SK-N-SH (cell line): ENCODE data around the gene SYT1. TPM values are rescaled to one million over a fixed set of nuclear protein-coding genes. Genes with fewer than 3 reads are reported as not detected.

Experiments
- CTCF ChIA-PET: fragments of 300-600, 350-600 bp; formaldehyde crosslinking; extraction: SDS; loops from one replicate; lab custom pipeline; 2021; lab: Yijun Ruan, JAX
- POLR2A ChIA-PET: fragments of 350-600 bp; sonication (Branson Sonifier 250); formaldehyde crosslinking; extraction: SDS; loops from one replicate; lab custom pipeline; 2020; ENCODE audit warnings: antibody characterized with exemption, inconsistent platforms; lab: Yijun Ruan, JAX
- DNase-seq: peaks from one replicate; pipeline ENCODE4 v3.0.0; 2012
- H2AFZ ChIP-seq: fragments of 200-600 bp; sonication (generic); 2 replicates; pipeline ENCODE4 v1.8.1; 2016; ENCODE audit warnings: antibody characterized with exemption, mild to moderate bottlenecking, low read depth
- H3F3A ChIP-seq: fragments of 200-600 bp; sonication (generic); replicated peaks from 2 replicates; pipeline ENCODE3; 2016; ENCODE audit warnings: antibody characterized with exemption, mild to moderate bottlenecking; ENCODE audit not compliant: insufficient read depth
- H3K27ac ChIP-seq, 2 experiments: fragments of 200-500 bp in 1 of 2; fragments of 200-600 bp in 1 of 2; sonication (Bioruptor generic) in 1 of 2; sonication (generic), shearing (Covaris generic) in 1 of 2; 2 replicates each; pipeline versions ENCODE4 v1.5.1 to v1.6.1; 2014 to 2016; ENCODE audit warnings: low read depth in 2 of 2, inconsistent platforms in 1 of 2, low read length in 1 of 2, mild to moderate bottlenecking in 1 of 2, mixed read lengths in 1 of 2
- H3K27me3 ChIP-seq: fragments of 200-600 bp; sonication (generic), shearing (Covaris generic); 2 replicates; pipeline ENCODE4 v1.6.1; 2016; ENCODE audit warnings: mixed run types; ENCODE audit not compliant: insufficient read depth
- H3K36me3 ChIP-seq, 2 experiments: fragments of 200-500 bp in 1 of 2; fragments of 200-600 bp in 1 of 2; sonication (Bioruptor generic) in 1 of 2; sonication (generic) in 1 of 2; replicated peaks in 1 of 2; 2 replicates each; pipeline versions ENCODE3 to v1.5.1; 2014 to 2016; ENCODE audit warnings: low read length in 1 of 2, mild to moderate bottlenecking in 1 of 2; ENCODE audit not compliant: insufficient read depth in 2 of 2, control insufficient read depth in 1 of 2
- H3K4me1 ChIP-seq, 2 experiments: fragments of 200-500 bp in 1 of 2; fragments of 200-600 bp in 1 of 2; sonication (Bioruptor generic) in 1 of 2; sonication (generic), shearing (Covaris generic) in 1 of 2; 2 replicates each; pipeline versions ENCODE4 v1.5.1 to v1.6.1; 2014 to 2016; ENCODE audit warnings: low read depth in 1 of 2, low read length in 1 of 2, mixed run types in 1 of 2; ENCODE audit not compliant: insufficient read depth in 2 of 2, control insufficient read depth in 1 of 2
- H3K4me2 ChIP-seq: fragments of 200-600 bp; sonication (generic), shearing (Covaris generic); 2 replicates; pipeline ENCODE4 v1.6.1; 2017; ENCODE audit warnings: mixed run types
- H3K4me3 ChIP-seq, 2 experiments: fragments of 200-500 bp in 1 of 2; fragments of 200-600 bp in 1 of 2; sonication (Bioruptor generic) in 1 of 2; sonication (generic), shearing (Covaris generic) in 1 of 2; 2 replicates each; pipeline versions ENCODE4 v1.5.1 to v1.8.1; 2014 to 2016; ENCODE audit warnings: low read depth in 2 of 2, inconsistent platforms in 1 of 2, low read length in 1 of 2, mild to moderate bottlenecking in 1 of 2, mixed read lengths in 1 of 2, moderate library complexity in 1 of 2
- H3K79me2 ChIP-seq: fragments of 200-600 bp; sonication (generic); 2 replicates; pipeline ENCODE4 v1.8.1; 2017; ENCODE audit warnings: mild to moderate bottlenecking; ENCODE audit not compliant: insufficient read depth
- H3K9ac ChIP-seq: fragments of 200-600 bp; sonication (generic); 2 replicates; pipeline ENCODE4 v1.6.1; 2017; ENCODE audit warnings: mixed run types
- H3K9me2 ChIP-seq: fragments of 200-600 bp; sonication (generic); 2 replicates; pipeline ENCODE4 v1.6.1; 2017; ENCODE audit warnings: mixed run types
- H3K9me3 ChIP-seq: fragments of 200-600 bp; sonication (generic); 2 replicates; pipeline ENCODE4 v1.6.1; 2017; ENCODE audit warnings: mixed run types, mild to moderate bottlenecking, moderate library complexity
- H4K20me1 ChIP-seq: fragments of 200-600 bp; sonication (generic); 2 replicates; pipeline ENCODE4 v1.6.1; 2017; ENCODE audit warnings: mild to moderate bottlenecking, mixed run types; ENCODE audit not compliant: insufficient read depth
- GATA2 ChIP-seq: sonication (generic); formaldehyde crosslinking; IDR thresholded peaks from 2 replicates; pipeline ENCODE4 v1.5.0; 2020; ENCODE audit warnings: mild to moderate bottlenecking, missing genetic modification reagents
- IRF3 ChIP-seq: fragments of 150-350 bp; IDR thresholded peaks from 2 replicates; pipeline ENCODE4 v1.6.1; 2016; ENCODE audit warnings: mild to moderate bottlenecking, low read depth, low read length
- MEF2A ChIP-seq: IDR thresholded peaks from 2 replicates; pipeline ENCODE4 v1.4.0; 2012; ENCODE audit warnings: low read depth, borderline replicate concordance
- MXI1 ChIP-seq: IDR thresholded peaks from 2 replicates; pipeline ENCODE4 v1.6.1; 2012; ENCODE audit warnings: mild to moderate bottlenecking, low read depth, low read length, improper control_type of control experiment
- NFIC ChIP-seq: IDR thresholded peaks from 2 replicates; pipeline ENCODE4 v1.4.0; 2012; ENCODE audit warnings: borderline replicate concordance
- POLR2AphosphoS5 ChIP-seq: IDR thresholded peaks from 2 replicates; pipeline ENCODE4 v1.6.1; 2012; ENCODE audit warnings: low read depth, low read length
- REST ChIP-seq: IDR thresholded peaks from 2 replicates; pipeline ENCODE4 v1.6.1; 2012; ENCODE audit warnings: mild to moderate bottlenecking, low read depth, low read length, moderate library complexity
- RXRA ChIP-seq: IDR thresholded peaks from 2 replicates; pipeline ENCODE4 v1.4.0; 2012; ENCODE audit warnings: low read depth, mild to moderate bottlenecking, borderline replicate concordance
- SMC3 ChIP-seq: IDR thresholded peaks from 2 replicates; pipeline ENCODE4 v1.6.1; 2012; ENCODE audit warnings: low read depth, low read length, improper control_type of control experiment
- USF2 ChIP-seq: fragments of 150-350 bp; IDR thresholded peaks from 2 replicates; pipeline ENCODE4 v1.6.1; 2017; ENCODE audit warnings: antibody characterized with exemption, low read length, low read depth, borderline replicate concordance
- ZBTB33 ChIP-seq: IDR thresholded peaks from 2 replicates; pipeline ENCODE4 v1.4.0; 2012; ENCODE audit warnings: low read depth, borderline replicate concordance
- WGBS: methylation state at CpG from one replicate; pipeline ENCODE4 v1.1.6; 2017; ENCODE audit warnings: low lambda C conversion rate; 5-methylcytosine and 5-hydroxymethylcytosine counted together
- polyA plus RNA-seq, 3 experiments: library from polyadenylated mRNA; depleted of rRNA; stranded (reverse); fragments of >200 nt; gene quantifications; 2 replicates each; pipeline ENCODE4 v1.2.3, GENCODE V29; 2012

Gene SYT1
- polyA plus RNA-seq, 1 of the 3 experiments (the other 2 are of a cell fraction), result 12.7 TPM

DNA sequence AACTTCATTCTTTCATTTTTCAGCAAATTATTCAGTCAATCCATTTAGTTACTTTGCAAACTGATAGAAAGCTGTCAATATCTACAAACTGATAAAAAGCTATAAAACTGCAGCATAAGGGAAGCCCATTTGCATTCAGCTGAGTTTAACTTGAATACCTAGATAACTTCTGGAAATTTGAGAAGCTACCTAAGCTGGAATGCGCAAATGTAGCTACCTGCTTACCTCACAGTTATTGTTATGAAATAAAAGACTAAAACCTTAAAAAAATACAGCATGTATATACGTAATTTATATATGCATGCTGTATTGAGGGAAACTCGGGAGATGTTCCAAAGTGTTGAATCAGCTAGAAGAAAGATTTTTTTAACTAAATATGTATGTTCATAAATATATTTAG is 94.4 kb downstream of the SYT1 start:
- CTCF ChIA-PET, result interaction anchor here (0.6 to 1.7 kb wide), 3 partner anchors 15 to 812 kb away, joined by 3 to 5 read pairs (median 3); no protein-coding TSS in a partner anchor
- Histone ChIP-seq H3F3A (peaks cover 10% of the 10 kb centered on the region), H3K27me3 (no peaks in the 10 kb centered on the region), H3K9ac (no peak overlapping the region), H3K79me2 (no peaks in the 10 kb centered on the region; the same call in 1 of the 2 replicates), H3K9me3 (no peaks in the 10 kb centered on the region), H3K4me1 (peaks cover 0 to 6% of the 10 kb centered on the region in 2 experiments; a peak in 2 of 4 replicates), H3K4me3 (no peak overlapping the region), H3K4me2 (no peak overlapping the region), H3K27ac (no peak overlapping the region), H2AFZ (no peak overlapping the region), H4K20me1 (no peaks in the 10 kb centered on the region), H3K9me2 (no peaks in the 10 kb centered on the region), H3K36me3 (peaks cover 0 to 27% of the 10 kb centered on the region in 2 experiments)
- TF ChIP-seq MXI1, result no peak
- TF ChIP-seq POLR2AphosphoS5, result no peak
- TF ChIP-seq IRF3, result no peak
- 75% methylated on average over 3 of the region's 3 CpGs for WGBS
- POLR2A ChIA-PET, result no interaction called here
- DNase-seq, result no peak

- Histone ChIP-seq H3K4me3 (no peak overlapping the region), H3K27me3 (no peaks in the 10 kb centered on the region), H3K36me3 (peaks cover 0 to 27% of the 10 kb centered on the region in 2 experiments), H3F3A (peaks cover 10% of the 10 kb centered on the region), H3K9me2 (no peaks in the 10 kb centered on the region), H3K4me1 (peaks cover 0 to 13% of the 10 kb centered on the region in 2 experiments; a peak in 2 of 4 replicates), H2AFZ (no peak overlapping the region), H3K9me3 (no peaks in the 10 kb centered on the region), H3K4me2 (no peak overlapping the region), H3K79me2 (no peaks in the 10 kb centered on the region; the same call in 1 of the 2 replicates), H4K20me1 (no peaks in the 10 kb centered on the region), H3K9ac (no peak overlapping the region), H3K27ac (peak overlapping the region in 1 of 2 experiments; percentile 34; a peak in 1 of 4 replicates)
- no peak for TF ChIP-seq RXRA
- no peak for TF ChIP-seq REST
- no peak for TF ChIP-seq SMC3
- no peak for TF ChIP-seq ZBTB33
- no peak for TF ChIP-seq USF2
- TF ChIP-seq MEF2A, result no peak
- TF ChIP-seq NFIC, result no peak
- no peak for TF ChIP-seq GATA2
- ChIA-PET CTCF (interaction anchor here (0.6 to 1.7 kb wide), 2 partner anchors 14 to 70 kb away, joined by 3 to 5 read pairs; no protein-coding TSS in a partner anchor), POLR2A (no interaction called here)
- 78% methylated on average over 3 of the region's 3 CpGs for WGBS
- DNase-seq, result no peak
These were observed 95.0 kb downstream of the SYT1 start for GRCh38 chr12:78959556-78959955.
